PFSK-1 (cell line): ENCODE data around the gene NABP1.

Source experiments
- POLR2AphosphoS5 ChIP-seq: IDR thresholded peaks from 2 replicates; pipeline ENCODE4 v1.6.1; 2012; ENCODE audit warnings: low read depth, mild to moderate bottlenecking, control low read depth, low read length, moderate library complexity
- SIN3A ChIP-seq: IDR thresholded peaks from 2 replicates; pipeline ENCODE4 v1.6.1; 2012; ENCODE audit warnings: mild to moderate bottlenecking, low read length, moderate library complexity, borderline replicate concordance; ENCODE audit not compliant: insufficient read depth
- TAF1 ChIP-seq: IDR thresholded peaks from 2 replicates; pipeline ENCODE4 v1.6.1; 2012; ENCODE audit warnings: low read length, control low read depth, borderline replicate concordance; ENCODE audit not compliant: insufficient read depth

DNA sequence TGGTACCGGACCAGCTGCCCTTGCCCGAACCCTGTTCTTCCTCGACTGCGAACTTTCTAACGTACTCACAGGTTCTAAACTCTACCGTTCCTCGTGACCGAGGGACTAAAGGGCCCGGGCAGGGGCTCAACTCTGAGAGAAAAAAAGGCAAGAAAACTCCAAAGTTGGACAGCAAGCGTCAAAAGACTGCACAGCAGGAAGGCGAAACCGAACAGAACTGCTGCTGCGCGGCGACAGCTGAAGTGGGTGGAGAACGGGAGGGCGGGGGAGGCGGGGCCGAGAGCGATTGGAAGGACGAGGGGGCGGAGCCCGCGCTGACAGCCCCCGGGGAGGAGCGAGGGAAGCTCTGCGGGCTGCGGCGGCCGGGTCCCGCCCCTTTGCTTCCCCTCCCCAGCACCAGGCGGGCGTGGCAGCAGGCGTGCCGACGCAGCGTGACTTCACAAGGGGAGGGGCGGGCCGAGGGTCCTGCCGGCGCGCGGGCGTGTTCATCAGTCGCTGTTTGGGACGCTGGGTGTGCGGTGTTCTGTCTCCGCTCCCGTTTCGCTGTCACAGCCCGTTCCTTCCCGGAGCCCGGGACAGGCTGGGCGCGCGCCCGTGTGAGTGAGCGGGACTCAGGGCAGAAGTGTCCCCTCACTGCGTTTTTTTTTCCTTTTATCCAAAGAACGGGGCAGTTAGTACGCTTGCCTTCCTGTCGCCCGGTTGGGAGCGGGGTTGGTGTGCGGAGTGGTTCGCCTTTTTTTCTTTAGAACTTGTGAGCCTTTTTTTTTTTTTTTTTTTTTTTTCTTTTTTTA lies at the start of gene NABP1:
- TF ChIP-seq SIN3A (peak; percentile 53; the same call in 1 of the 2 replicates), TAF1 (peak; percentile 99), POLR2AphosphoS5 (peak; percentile 98)
